Measurements from ENCODE around the gene BCL2L14.

BCL2L14 gene

DNA sequence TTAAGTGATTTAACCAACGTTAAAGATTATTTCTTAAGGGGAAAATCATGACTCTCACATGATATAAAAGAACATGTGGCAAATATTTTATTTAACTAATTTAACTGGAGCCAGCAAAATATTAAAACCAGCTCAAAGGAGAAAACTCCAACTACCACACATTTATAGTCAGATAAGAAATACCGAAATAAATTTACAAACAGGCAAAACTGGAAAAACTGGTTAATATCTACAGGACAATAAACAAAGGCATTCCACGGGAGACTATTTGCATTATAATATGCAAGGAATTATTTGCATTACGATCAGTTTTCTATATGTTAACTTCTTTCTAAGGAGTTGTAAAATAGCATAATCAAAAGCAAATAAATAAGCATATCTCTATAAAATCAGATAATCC lies 13.8 kb upstream of the BCL2L14 start:
- DNase-seq (ENCODE audit: low spot score), result no peak

DNA sequence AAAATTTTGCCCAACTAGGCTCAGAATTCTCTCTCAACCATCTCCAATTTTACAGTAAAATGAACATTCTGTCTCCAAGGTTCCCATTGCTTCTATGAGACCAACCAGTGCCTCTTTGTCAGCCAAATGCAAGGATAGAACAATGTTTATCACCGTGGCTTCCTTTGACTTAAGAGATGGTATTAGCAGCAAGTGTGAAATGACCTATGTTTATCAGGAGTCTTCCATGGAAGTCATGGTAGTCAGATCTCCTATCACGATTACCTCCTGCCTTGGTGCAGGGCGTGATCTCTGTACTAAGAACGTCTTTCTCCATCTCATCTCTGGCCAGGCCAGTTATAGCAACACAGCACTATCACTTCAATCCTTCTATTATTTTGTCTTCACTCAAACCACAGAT lies 6.1 kb upstream of the BCL2L14 start:
- no peak for DNase-seq (ENCODE audit: low spot score)

DNA sequence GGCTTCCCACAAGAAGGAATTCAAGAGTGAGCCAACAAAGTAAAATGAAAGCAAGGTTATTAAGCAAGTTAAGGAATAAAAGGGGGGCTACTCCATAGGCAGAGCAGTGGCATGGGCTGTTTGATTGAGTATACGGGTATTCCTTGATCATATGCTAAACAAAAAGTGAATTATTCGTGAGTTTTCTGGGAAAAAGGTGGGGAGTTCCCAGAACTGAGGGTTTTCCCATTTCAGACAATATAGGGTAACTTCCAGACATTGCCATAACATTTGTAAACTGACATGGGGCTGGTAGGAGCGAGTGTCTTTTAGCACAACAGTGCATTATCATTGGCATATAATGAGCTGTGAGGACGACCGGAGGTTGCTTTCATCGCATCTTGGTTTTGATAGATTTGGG lies 2.0 kb upstream of the BCL2L14 start:
- DNase-seq (ENCODE audit: low spot score), result no peak

DNA sequence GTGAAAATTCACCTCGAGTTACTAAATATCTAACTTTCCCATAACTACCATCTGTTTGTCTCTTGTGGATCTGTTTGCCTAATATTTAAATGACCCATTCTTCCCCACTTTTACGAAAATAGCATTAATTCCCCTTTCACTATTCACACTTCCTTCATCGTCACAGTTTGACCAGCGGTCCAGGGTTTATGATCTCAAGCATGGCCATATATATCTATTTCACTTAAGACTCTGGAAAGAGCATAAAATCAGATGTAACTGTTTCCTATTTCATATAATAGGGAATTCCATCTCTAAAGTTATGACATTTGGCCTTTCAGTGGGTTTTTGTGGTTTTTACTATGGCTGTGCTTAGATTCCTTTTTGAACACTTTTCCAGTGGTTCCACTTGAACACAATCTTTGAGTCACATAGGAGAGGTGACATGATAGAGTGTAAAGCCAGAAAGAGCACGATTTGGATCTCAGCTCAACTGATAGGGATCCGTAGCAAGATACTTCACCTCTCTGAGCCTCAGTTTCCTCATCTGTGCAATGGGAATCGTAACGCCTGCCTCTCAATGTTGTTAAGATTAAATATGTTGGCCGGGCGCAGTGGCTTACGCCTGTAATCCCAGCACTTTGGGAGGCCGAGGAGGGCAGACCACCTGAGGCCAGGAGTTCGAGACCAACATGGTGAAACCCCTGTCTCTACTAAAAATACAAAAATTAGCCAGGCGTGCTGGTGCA lies 754 bp upstream of the BCL2L14 start:
- no peak for DNase-seq (ENCODE audit: low spot score)

DNA sequence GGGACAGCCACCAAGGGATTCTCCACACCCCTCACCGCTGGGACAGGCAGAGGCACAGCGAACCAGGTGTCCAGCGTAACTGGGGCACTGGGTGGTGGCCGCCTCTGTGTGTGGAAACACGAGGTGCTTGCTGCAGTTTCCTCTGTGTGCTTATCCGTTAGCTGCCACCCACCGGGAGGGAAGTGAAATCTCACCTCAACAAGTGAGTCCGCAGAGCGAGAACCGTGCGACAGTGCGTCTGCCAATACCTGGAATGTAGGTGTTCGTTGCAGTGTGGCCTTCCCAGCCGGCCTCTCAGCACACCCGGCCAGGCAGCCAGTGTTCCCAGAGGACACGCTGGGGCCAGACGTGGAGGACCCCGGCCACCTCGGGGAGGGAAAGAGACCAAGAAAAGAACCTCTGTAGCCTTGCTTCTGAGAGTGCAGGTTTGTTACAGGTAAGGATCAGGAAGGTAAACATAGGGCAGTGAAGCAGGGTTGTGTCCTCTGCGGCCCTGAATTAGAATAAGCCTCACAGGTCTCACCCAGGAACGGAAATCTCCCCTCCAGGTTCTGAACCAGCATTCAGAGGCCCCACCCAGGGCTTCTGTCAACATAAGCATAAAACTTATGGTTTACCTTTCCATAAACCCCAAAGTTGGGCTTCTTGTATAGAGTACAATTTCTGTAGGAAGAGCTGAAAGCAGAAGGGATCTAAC lies 1.5 kb downstream of the BCL2L14 start:
- DNase-seq (ENCODE audit: low spot score), result peak; percentile 31

GRCh38 chr12:12079291-12079690 lies 8.6 kb downstream of the BCL2L14 start:
- peak; percentile 50 for DNase-seq (ENCODE audit: low spot score)

DNA sequence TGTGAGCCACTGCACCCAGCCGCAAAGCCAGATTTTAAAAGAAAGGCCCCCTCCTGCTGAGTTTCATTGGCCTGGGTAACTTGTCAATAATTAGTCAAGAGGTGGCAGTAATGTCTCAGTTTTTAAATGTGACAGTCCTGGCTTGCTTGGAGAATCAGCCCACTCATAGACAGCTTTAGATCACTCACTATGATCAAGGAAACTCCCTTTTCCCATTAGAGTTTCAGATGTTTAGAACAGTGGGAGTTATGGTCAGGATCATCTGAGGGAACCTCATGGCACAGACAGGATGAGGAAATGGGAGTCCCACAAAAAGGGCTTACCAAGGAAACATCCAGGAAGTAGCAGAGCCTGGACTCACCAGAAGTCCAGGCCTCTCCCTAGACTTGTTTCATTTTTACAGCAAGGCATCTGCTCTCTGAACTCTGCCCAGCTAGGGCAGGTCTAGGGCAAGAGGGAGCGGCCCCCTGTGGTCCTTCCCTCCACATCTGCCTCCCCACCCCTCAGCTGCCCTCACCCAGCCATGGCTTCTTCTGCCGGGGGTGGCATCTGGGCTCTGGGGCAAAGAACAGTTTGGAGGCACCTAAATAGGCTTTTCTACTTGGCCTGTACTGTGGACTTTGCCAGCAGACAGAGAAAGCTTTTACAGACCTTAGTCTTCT lies 11.2 kb downstream of the BCL2L14 start:
- peak; percentile 71 for DNase-seq (ENCODE audit: low spot score)

DNA sequence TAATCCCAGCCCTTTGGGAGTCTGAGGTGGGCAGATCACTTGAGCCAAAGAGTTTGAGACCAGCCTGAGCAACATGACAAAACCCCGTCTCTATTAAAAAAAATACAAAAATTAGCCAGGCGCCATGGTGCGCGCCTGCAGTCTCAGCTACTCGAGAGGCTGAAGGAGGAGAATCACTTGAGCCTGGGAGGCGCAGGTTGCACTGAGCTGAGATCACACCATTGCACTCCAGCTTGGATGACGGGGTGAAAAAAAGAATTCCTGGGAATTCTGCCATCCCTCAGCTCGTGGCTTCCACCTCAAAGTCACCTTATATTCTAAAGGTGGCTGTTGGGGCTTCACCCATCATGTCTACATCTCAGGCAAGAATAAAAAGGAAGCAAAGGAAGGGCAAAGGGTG lies 12.9 kb downstream of the BCL2L14 start:
- DNase-seq (ENCODE audit: low spot score), result no peak

- no peak for DNase-seq (ENCODE audit: low spot score)
Measured at GRCh38 chr12:12086362-12086761, 15.6 kb downstream of the BCL2L14 start.

DNA sequence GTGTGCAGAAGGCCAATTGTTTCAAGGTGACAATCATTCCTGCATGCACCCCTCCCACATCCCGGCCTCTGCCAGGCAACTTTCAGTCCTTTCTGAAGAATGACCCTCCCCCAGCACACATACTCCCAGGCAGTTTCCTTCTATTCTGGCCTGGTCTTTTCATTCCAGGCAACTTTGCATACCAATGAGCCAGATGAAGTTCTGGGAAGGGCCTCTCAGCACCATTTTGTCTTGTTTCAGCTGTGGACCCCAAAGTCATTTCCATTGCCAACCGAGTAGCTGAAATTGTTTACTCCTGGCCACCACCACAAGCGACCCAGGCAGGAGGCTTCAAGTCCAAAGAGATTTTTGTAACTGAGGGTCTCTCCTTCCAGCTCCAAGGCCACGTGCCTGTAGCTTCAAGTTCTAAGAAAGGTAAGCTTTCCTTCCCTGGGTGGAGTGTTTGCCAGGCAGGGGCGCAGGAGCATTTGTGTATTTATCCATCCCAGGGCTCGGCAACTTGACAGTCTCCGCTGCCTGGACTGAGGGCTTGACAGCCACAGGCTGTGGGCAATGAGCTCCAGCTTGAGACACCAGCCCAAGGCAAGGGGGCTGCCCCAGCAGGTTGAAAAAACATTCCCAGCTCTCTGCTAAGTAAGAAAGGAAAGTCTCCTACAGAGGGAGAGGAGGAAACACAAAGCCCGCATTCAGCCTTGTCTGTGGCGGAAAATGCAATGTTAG lies 16.4 kb downstream of the BCL2L14 start:
- DNase-seq (ENCODE audit: low spot score), result no peak

GRCh38 chr12:12087693-12088034 lies 16.9 kb downstream of the BCL2L14 start:
- no peak for DNase-seq (ENCODE audit: low spot score)

DNA sequence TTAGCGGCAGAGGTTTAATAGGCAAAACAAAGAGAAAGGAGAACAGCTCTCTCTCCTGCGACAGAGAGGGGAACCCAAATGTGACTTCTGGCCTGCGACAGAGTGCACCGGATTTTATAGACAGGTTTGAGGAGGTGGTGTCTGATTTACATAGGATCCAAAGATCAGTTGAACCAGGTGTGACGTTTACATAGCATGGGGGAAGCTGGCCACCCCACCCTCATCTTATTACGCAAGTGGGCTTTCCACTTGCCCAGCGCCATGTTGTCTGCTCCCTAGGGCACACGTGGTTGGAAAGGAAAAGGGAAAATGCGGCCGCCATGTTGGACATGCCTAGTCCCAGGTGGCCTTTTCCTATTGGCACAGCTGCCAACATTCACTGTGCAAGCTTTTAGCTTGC lies 17.4 kb downstream of the BCL2L14 start:
- no peak for DNase-seq (ENCODE audit: low spot score)

GRCh38 chr12:12088761-12089160 lies 18.0 kb downstream of the BCL2L14 start:
- DNase-seq (ENCODE audit: low spot score), result no peak

GRCh38 chr12:12091071-12091470 lies 20.3 kb downstream of the BCL2L14 start:
- no peak for DNase-seq (ENCODE audit: low spot score)

- no peak for DNase-seq (ENCODE audit: low spot score)
Measured at GRCh38 chr12:12091977-12092663, 21.4 kb downstream of the BCL2L14 start.

GRCh38 chr12:12094481-12094880 lies 23.7 kb downstream of the BCL2L14 start:
- no peak for DNase-seq (ENCODE audit: low spot score)

- no peak for DNase-seq (ENCODE audit: low spot score)
Measured at GRCh38 chr12:12095021-12095420, 24.3 kb downstream of the BCL2L14 start.

- no peak for DNase-seq (ENCODE audit: low spot score)
Measured at GRCh38 chr12:12097891-12098690, 27.4 kb downstream of the BCL2L14 start.

DNA sequence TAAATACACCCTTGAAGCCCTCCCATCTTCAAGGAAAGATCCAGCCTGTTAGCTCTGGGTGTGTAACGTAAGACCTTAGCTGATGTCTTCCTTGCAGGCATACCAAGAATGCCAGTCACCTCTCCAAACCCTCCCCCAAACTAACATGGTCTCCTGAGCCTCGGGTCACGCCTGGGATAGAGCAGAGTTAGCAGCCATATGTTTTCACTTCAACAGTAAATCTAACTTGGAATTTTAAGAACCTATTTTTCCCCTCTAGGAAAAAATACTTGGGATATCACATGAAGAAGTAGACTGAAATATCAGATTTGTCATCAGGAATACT lies 27.9 kb downstream of the BCL2L14 start:
- DNase-seq (ENCODE audit: low spot score), result no peak

- no peak for DNase-seq (ENCODE audit: low spot score)
Measured at GRCh38 chr12:12099102-12099501, 28.4 kb downstream of the BCL2L14 start.

DNA sequence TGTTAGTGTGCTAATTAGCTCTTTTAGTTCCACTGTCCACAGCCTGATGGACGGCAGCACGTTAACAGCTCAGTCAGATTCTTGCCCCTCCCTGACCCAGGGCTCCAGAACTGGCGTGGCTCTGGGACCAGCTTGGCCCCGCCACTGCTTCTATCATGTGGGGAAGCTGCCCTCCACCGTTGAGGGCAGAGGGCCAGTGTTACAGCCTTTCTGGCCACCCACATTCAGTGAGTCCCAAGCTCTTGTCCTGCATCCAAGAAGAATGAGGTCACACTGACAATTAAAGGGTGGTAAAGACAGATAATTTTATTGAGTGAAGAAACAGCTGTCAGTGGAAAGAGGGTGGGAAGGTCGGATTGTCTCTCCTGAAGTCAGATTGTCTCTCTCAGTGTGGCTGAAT lies 36.9 kb downstream of the BCL2L14 start:
- DNase-seq (ENCODE audit: low spot score), result no peak

Data from kidney tubule cell (primary cell).